H1 (cell line): ENCODE results near the gene DUSP7. TPM values are rescaled to one million over a fixed set of nuclear protein-coding genes. Genes with fewer than 3 reads are reported as not detected.

ENCODE experiments used
- CTCF ChIA-PET: fragments of 300-600 bp; sonication (Branson Sonifier 250); formaldehyde crosslinking; loops from one replicate; lab custom pipeline; 2021; ENCODE audit not compliant: partially characterized antibody; lab: Charles Lee
- POLR2A ChIA-PET: fragments of 300-600 bp; sonication (Branson Sonifier 250); formaldehyde crosslinking; loops from one replicate; lab custom pipeline; 2021; ENCODE audit warnings: inconsistent platforms; ENCODE audit not compliant: partially characterized antibody; lab: Charles Lee
- DNase-seq, 2 experiments: peaks; one replicate each; pipeline versions ENCODE4 v3.0.0 to v3.0.0-alpha.2; 2010 to 2022; ENCODE audit warnings: low spot score in 2 of 2, low read depth in 1 of 2, mixed read lengths in 1 of 2
- FAIRE-seq: peaks from 2 replicates; lab custom pipeline; 2011; peaks lifted over from hg19 to GRCh38; lab: Jason Lieb, UNC
- H2AFZ ChIP-seq: 2 replicates; pipeline ENCODE4 v1.8.1; 2012; ENCODE audit warnings: low read length, inconsistent platforms
- H2AK5ac ChIP-seq: 2 replicates; pipeline ENCODE4 v1.6.1; 2013; ENCODE audit warnings: low read depth, low read length
- H2BK120ac ChIP-seq: replicated peaks from 2 replicates; pipeline ENCODE3; 2013; ENCODE audit warnings: low read depth, low read length, inconsistent platforms
- H2BK12ac ChIP-seq: 2 replicates; pipeline ENCODE4 v1.6.1; 2013; ENCODE audit warnings: low read depth, low read length
- H2BK15ac ChIP-seq: 2 replicates; pipeline ENCODE4 v1.6.1; 2013; ENCODE audit warnings: low read length
- H2BK20ac ChIP-seq: 2 replicates; pipeline ENCODE4 v1.6.1; 2013; ENCODE audit warnings: low read length
- H2BK5ac ChIP-seq: 2 replicates; pipeline ENCODE4 v1.6.1; 2013; ENCODE audit warnings: low read depth, low read length
- H3K14ac ChIP-seq: 2 replicates; pipeline ENCODE4 v1.6.1; 2013; ENCODE audit warnings: inconsistent platforms; ENCODE audit not compliant: insufficient read length
- H3K18ac ChIP-seq: 2 replicates; pipeline ENCODE4 v1.6.1; 2013; ENCODE audit warnings: low read length; ENCODE audit errors: extremely low read depth
- H3K23ac ChIP-seq: 2 replicates; pipeline ENCODE4 v1.6.1; 2013; ENCODE audit warnings: inconsistent platforms; ENCODE audit not compliant: insufficient read length
- H3K23me2 ChIP-seq: 2 replicates; pipeline ENCODE4 v1.6.1; 2013; ENCODE audit warnings: low read depth, low read length
- H3K27ac ChIP-seq: 2 replicates; pipeline ENCODE4 v1.6.1; 2011; ENCODE audit warnings: low read depth, low read length, inconsistent platforms
- H3K27me3 ChIP-seq, 4 experiments: replicated peaks in 1 of 4; 1 replicate in 1 of 4; 2 replicates in 3 of 4; pipeline versions ENCODE4 v1.6.1 to v1.8.1; 2011 to 2013; ENCODE audit warnings: low read length in 3 of 4, mild to moderate bottlenecking in 3 of 4, inconsistent platforms in 2 of 4, mixed read lengths in 2 of 4, moderate library complexity in 1 of 4; ENCODE audit not compliant: control insufficient read depth in 3 of 4, insufficient read depth in 3 of 4; ENCODE audit errors: extremely low read depth in 1 of 4
- H3K36me3 ChIP-seq, 4 experiments: 2 replicates each; pipeline versions ENCODE4 v1.6.1 to v1.8.1; 2011 to 2013; ENCODE audit warnings: mild to moderate bottlenecking in 4 of 4, low read length in 3 of 4, moderate library complexity in 2 of 4, control low read depth in 1 of 4, inconsistent platforms in 1 of 4; ENCODE audit not compliant: insufficient read depth in 4 of 4, control insufficient read depth in 2 of 4
- H3K4ac ChIP-seq: replicated peaks from 2 replicates; pipeline ENCODE3; 2013; ENCODE audit warnings: low read length, low read depth, mixed read lengths, inconsistent platforms; ENCODE audit not compliant: insufficient read length
- H3K4me1 ChIP-seq, 4 experiments: replicated peaks in 1 of 4; 1 replicate in 1 of 4; 2 replicates in 3 of 4; pipeline versions ENCODE4 v1.6.1 to v1.8.1; 2011 to 2013; ENCODE audit warnings: low read length in 3 of 4, inconsistent platforms in 2 of 4, mixed read lengths in 1 of 4; ENCODE audit not compliant: insufficient read depth in 4 of 4, control insufficient read depth in 3 of 4
- H3K4me2 ChIP-seq, 2 experiments: 2 replicates each; pipeline versions ENCODE4 v1.6.1 to v1.8.1; 2011 to 2013; ENCODE audit warnings: low read depth in 2 of 2, low read length in 2 of 2, control low read depth in 1 of 2, inconsistent platforms in 1 of 2, mild to moderate bottlenecking in 1 of 2; ENCODE audit not compliant: insufficient read depth in 1 of 2
- H3K4me3 ChIP-seq, 4 experiments: fragments of 200-600, 300-600 bp in 1 of 4; sonication (generic), shearing (Covaris generic), sonication (Bioruptor Twin) in 1 of 4; 2 replicates each; pipeline versions ENCODE4 v1.5.1 to v1.8.1; 2011 to 2016; ENCODE audit warnings: low read length in 4 of 4, low read depth in 3 of 4, control low read depth in 2 of 4, inconsistent platforms in 2 of 4, mild to moderate bottlenecking in 2 of 4, mixed read lengths in 1 of 4, moderate library complexity in 1 of 4; ENCODE audit not compliant: insufficient read depth in 2 of 4; ENCODE audit errors: extremely low read depth in 1 of 4
- H3K56ac ChIP-seq: replicated peaks from 2 replicates; pipeline ENCODE3; 2013; ENCODE audit warnings: low read depth, mild to moderate bottlenecking, mixed read lengths, low read length, inconsistent platforms; ENCODE audit not compliant: insufficient read length
- H3K79me1 ChIP-seq: 2 replicates; pipeline ENCODE4 v1.6.1; 2013; ENCODE audit warnings: low read depth, low read length, control low read depth
- H3K79me2 ChIP-seq, 2 experiments: 2 replicates each; pipeline versions ENCODE4 v1.6.1 to v1.8.1; 2012 to 2013; ENCODE audit warnings: low read length in 2 of 2, mild to moderate bottlenecking in 2 of 2, inconsistent platforms in 1 of 2; ENCODE audit not compliant: insufficient read depth in 2 of 2, control insufficient read depth in 1 of 2
- H3K9ac ChIP-seq, 4 experiments: replicated peaks in 1 of 4; 1 replicate in 1 of 4; 2 replicates in 3 of 4; pipeline versions ENCODE4 v1.6.1 to v1.8.1; 2011 to 2013; ENCODE audit warnings: low read depth in 3 of 4, low read length in 3 of 4, control low read depth in 2 of 4, mild to moderate bottlenecking in 2 of 4, moderate library complexity in 2 of 4, inconsistent platforms in 1 of 4; ENCODE audit errors: extremely low read depth in 1 of 4
- H3K9me3 ChIP-seq, 2 experiments: 2 replicates each; pipeline versions ENCODE4 v1.6.1 to v1.8.1; 2012 to 2013; ENCODE audit warnings: mild to moderate bottlenecking in 2 of 2, moderate library complexity in 2 of 2, control low read depth in 1 of 2, inconsistent platforms in 1 of 2, low read depth in 1 of 2, low read length in 1 of 2, mixed read lengths in 1 of 2; ENCODE audit not compliant: insufficient read depth in 2 of 2
- H4K20me1 ChIP-seq, 2 experiments: replicated peaks in 1 of 2; 2 replicates each; pipeline versions ENCODE3 to v1.8.1; 2011 to 2013; ENCODE audit warnings: inconsistent platforms in 2 of 2, low read length in 2 of 2, mild to moderate bottlenecking in 1 of 2; ENCODE audit not compliant: insufficient read depth in 2 of 2, control insufficient read depth in 1 of 2
- H4K5ac ChIP-seq: 2 replicates; pipeline ENCODE4 v1.6.1; 2013; ENCODE audit warnings: low read length, low read depth, mixed read lengths, inconsistent platforms; ENCODE audit not compliant: insufficient read length
- H4K8ac ChIP-seq: 2 replicates; pipeline ENCODE4 v1.8.0; 2013; ENCODE audit warnings: mild to moderate bottlenecking, moderate library complexity, low read length, inconsistent platforms; ENCODE audit not compliant: insufficient read depth; ENCODE audit errors: extremely low read depth
- H4K91ac ChIP-seq: replicated peaks from 2 replicates; pipeline ENCODE3; 2013; ENCODE audit warnings: low read length, mixed read lengths, inconsistent platforms; ENCODE audit not compliant: insufficient read length
- HDAC6 ChIP-seq: IDR thresholded peaks from one replicate; pipeline ENCODE4 v1.7.1; 2012; ENCODE audit warnings: low read depth, mild to moderate bottlenecking, inconsistent platforms, low read length, moderate library complexity
- RBBP5 ChIP-seq: IDR thresholded peaks from 2 replicates; pipeline ENCODE4 v1.7.1; 2012; ENCODE audit warnings: low read depth, mild to moderate bottlenecking, inconsistent platforms, low read length, moderate library complexity, borderline replicate concordance
- WGBS, 2 experiments: shearing (Covaris generic) in 1 of 2; methylation state at CpG; one replicate each; pipeline versions ENCODE4 v1.1.6 to v1.1.7; 2013 to 2015; ENCODE audit warnings: low lambda C conversion rate in 2 of 2, mixed read lengths in 2 of 2, inconsistent platforms in 1 of 2, low coverage in 1 of 2, missing lambda C conversion rate in 1 of 2; ENCODE audit not compliant: insufficient replicate concordance in 2 of 2, insufficient coverage in 1 of 2, insufficient read length in 1 of 2; ENCODE audit errors: extremely low coverage in 1 of 2, missing lambda C conversion rate in 1 of 2; 5-methylcytosine and 5-hydroxymethylcytosine counted together
- polyA plus RNA-seq, 7 experiments: library from polyadenylated mRNA; depleted of rRNA in 3 of 7; stranded (reverse) in 5 of 7; unstranded in 2 of 7; fragments of >200 nt in 5 of 7; fragments of 200-250 nt in 2 of 7; gene quantifications; 1 replicate in 5 of 7; 2 replicates in 1 of 7; 4 replicates in 1 of 7; pipeline versions ENCODE4 v1.2.1 to v1.2.3, GENCODE V29; 2011 to 2013; ENCODE audit warnings: missing spikeins in 2 of 7, mixed read lengths in 2 of 7
- total RNA-seq: library from RNA; stranded (reverse); fragmentation: NEBNext Ultra II Directional; extraction: Animal tissue kit (Norgen Biotek cat#: 25700); gene quantifications from 2 replicates; pipeline ENCODE4 v1.2.1, GENCODE V29; 2021

DUSP7 gene
- total and polyA plus RNA-seq, 2 of the 8 experiments (the other 6 are each of a cell fraction or from before 2014, with no cell fraction given), result 19.4 to 24.9 TPM

DNA sequence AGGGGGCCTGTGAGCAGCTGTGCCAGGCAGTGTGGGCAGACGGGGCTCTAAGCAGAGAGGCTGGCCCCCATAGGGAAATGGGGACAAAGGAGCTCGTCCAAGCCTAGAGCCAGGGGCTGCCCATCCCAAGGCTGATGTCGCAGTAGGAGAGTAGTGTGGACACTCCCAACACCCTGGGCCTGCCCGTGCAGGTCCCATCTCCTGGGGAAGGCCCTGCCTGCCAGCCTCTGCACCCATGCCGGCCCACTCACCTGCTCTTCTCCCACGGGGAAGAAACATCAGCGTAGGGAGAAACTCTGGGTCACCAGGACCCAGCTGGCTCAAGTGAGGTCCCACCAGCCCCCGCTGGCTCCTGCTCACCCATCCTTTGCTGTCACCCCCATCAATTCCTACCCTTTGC lies 10.7 kb upstream of the DUSP7 start:
- WGBS, 2 experiments, result 92% methylated on average over 8 of the region's 8 CpGs; no CpG with 5 or more reads in 1 of the 2 experiments
- no peak for FAIRE-seq
- Histone ChIP-seq H3K9ac (no peak overlapping the region), H3K4ac (no peak overlapping the region), H3K9me3 (no peaks in the 10 kb centered on the region), H3K4me1 (no peaks in the 10 kb centered on the region; a peak in 1 of 7 replicates), H4K5ac (no peak overlapping the region), H2BK12ac (no peak overlapping the region), H3K4me2 (no peak overlapping the region), H4K91ac (no peak overlapping the region), H3K56ac (no peak overlapping the region), H2BK15ac (no peak overlapping the region), H3K14ac (no peak overlapping the region), H3K36me3 (no peaks in the 10 kb centered on the region), H2AK5ac (no peak overlapping the region; the same call in 1 of the 2 replicates), H3K23me2 (no peaks in the 10 kb centered on the region), H2AFZ (no peak overlapping the region), H3K27ac (no peak overlapping the region), H3K18ac (no peak overlapping the region), H4K8ac (no peak overlapping the region), H3K23ac (no peak overlapping the region), H3K79me2 (no peaks in the 10 kb centered on the region), H3K79me1 (no peaks in the 10 kb centered on the region), H2BK5ac (no peak overlapping the region), H3K4me3 (no peak overlapping the region), H3K27me3 (no peaks in the 10 kb centered on the region; a peak in 1 of 7 replicates), H2BK120ac (no peak overlapping the region), H2BK20ac (no peak overlapping the region), H4K20me1 (no peaks in the 10 kb centered on the region)
- CTCF ChIA-PET, result interaction anchor here (0.9 to 33.0 kb wide), 8 partner anchors 11 to 78 kb away, joined by 3 to 984 read pairs (median 9); partner anchors contain the start of gene DUSP7
- POLR2A ChIA-PET, result interaction anchor here (0.6 to 1.2 kb wide), 6 partner anchors 10 to 71 kb away, joined by 3 to 5 read pairs (median 3); partner anchors contain the start of gene RPL29
- DNase-seq, result no peak
- no peak for TF ChIP-seq RBBP5
- TF ChIP-seq HDAC6, result no peak
